Ascending aorta (tissue), 2 donors: ENCODE measurements around the gene MRNIP. TPM values are rescaled to one million over a fixed set of nuclear protein-coding genes. Genes with fewer than 3 reads are reported as not detected.

Experiments
- DNase-seq, 2 donors: peaks; one replicate each; pipeline ENCODE4 v3.0.0-alpha.2; 2019; ENCODE audit warnings: low spot score in 2 of 2
- H3K27ac ChIP-seq, 2 donors: fragments of 200-600 bp; sonication (generic); one replicate each; pipeline ENCODE4 v1.5.1; 2016 to 2017; ENCODE audit warnings: mild to moderate bottlenecking in 1 of 2
- H3K27me3 ChIP-seq: fragments of 200-600 bp; sonication (generic); one replicate; pipeline ENCODE4 v1.5.1; 2017
- H3K36me3 ChIP-seq, 2 donors: fragments of 200-600 bp; sonication (generic); one replicate each; pipeline ENCODE4 v1.5.1; 2016
- H3K4me1 ChIP-seq, 2 donors: fragments of 200-600 bp; sonication (generic); one replicate each; pipeline ENCODE4 v1.5.1; 2016 to 2017; ENCODE audit warnings: mild to moderate bottlenecking in 1 of 2
- H3K4me3 ChIP-seq, 2 donors: fragments of 200-600 bp; sonication (generic); one replicate each; pipeline ENCODE4 v1.5.1; 2016 to 2017; ENCODE audit warnings: mild to moderate bottlenecking in 1 of 2
- H3K9me3 ChIP-seq, 2 donors: fragments of 200-600 bp; sonication (generic); one replicate each; pipeline ENCODE4 v1.5.1; 2016
- CTCF ChIP-seq, 3 experiments: fragments of 200-600 bp in 2 of 3; fragments of 450-650 bp in 1 of 3; sonication (generic) in 2 of 3; IDR thresholded peaks; one replicate each; pipeline ENCODE4 v1.5.1; 2016 to 2019; ENCODE audit warnings: antibody characterized with exemption in 3 of 3, mild to moderate bottlenecking in 1 of 3, moderate library complexity in 1 of 3
- intact Hi-C: fragments of 100-400 bp; cut with DNase I; formaldehyde crosslinking; loops from one replicate; pipeline ENCODE4 v1.15.1; 2023
- total RNA-seq: library from RNA; depleted of rRNA; stranded (reverse); fragments of >200 nt; gene quantifications from one replicate; pipeline ENCODE4 v1.1.0, GENCODE V29; 2016

MRNIP gene
- total RNA-seq, 1 donor from 2014 or later, result 17.3 TPM

- Histone ChIP-seq H3K4me1 (peaks cover 0 to 10% of the 10 kb centered on the region in 2 donors), H3K36me3 (peaks cover 93 to 96% of the 10 kb centered on the region in 2 donors), H3K9me3 (no peaks in the 10 kb centered on the region), H3K4me3 (no peak overlapping the region), H3K27me3 (no peaks in the 10 kb centered on the region), H3K27ac (no peak overlapping the region)
- intact Hi-C loops, result no loop called here
- no peak for TF ChIP-seq CTCF (IDR thresholded peaks at IDR 0.05)
- no peak for DNase-seq
These were observed 28.7 kb downstream of the MRNIP start for GRCh38 chr5:179829732-179830435.

GRCh38 chr5:179828756-179829421 is 29.7 kb downstream of the MRNIP start:
- no peaks in the 10 kb centered on the region for H3K27me3 ChIP-seq
- intact Hi-C loops, result no loop called here
- peaks cover 100% of the 10 kb centered on the region in 2 donors for H3K36me3 ChIP-seq
- H3K9me3 ChIP-seq, result no peaks in the 10 kb centered on the region
- H3K4me3 ChIP-seq, result no peak overlapping the region
- no peak for TF ChIP-seq CTCF (IDR thresholded peaks at IDR 0.05)
- DNase-seq, result no peak
- peaks cover 3 to 19% of the 10 kb centered on the region in 2 donors for H3K4me1 ChIP-seq
- peak overlapping the region in 1 of 2 donors; percentile 42 for H3K27ac ChIP-seq

GRCh38 chr5:179827680-179828079 is 30.9 kb downstream of the MRNIP start:
- intact Hi-C loops, result no loop called here
- no peak overlapping the region for H3K4me3 ChIP-seq
- H3K4me1 ChIP-seq, result peaks cover 12 to 28% of the 10 kb centered on the region in 2 donors
- no peaks in the 10 kb centered on the region for H3K9me3 ChIP-seq
- H3K27ac ChIP-seq, result peak overlapping the region; percentile 7 to 66
- H3K36me3 ChIP-seq, result peaks cover 96 to 100% of the 10 kb centered on the region in 2 donors
- H3K27me3 ChIP-seq, result no peaks in the 10 kb centered on the region
- no peak for DNase-seq
- TF ChIP-seq CTCF (IDR thresholded peaks at IDR 0.05), result no peak

- H3K4me1 ChIP-seq, result peaks cover 18 to 36% of the 10 kb centered on the region in 2 donors
- no peak overlapping the region for H3K4me3 ChIP-seq
- DNase-seq, result no peak
- H3K36me3 ChIP-seq, result peaks cover 81 to 84% of the 10 kb centered on the region in 2 donors
- no peak for TF ChIP-seq CTCF (IDR thresholded peaks at IDR 0.05)
- no peaks in the 10 kb centered on the region for H3K27me3 ChIP-seq
- intact Hi-C loops, result no loop called here
- H3K9me3 ChIP-seq, result no peaks in the 10 kb centered on the region
- no peak overlapping the region for H3K27ac ChIP-seq
These were observed 32.9 kb downstream of the MRNIP start for GRCh38 chr5:179825655-179826182.

GRCh38 chr5:179824745-179825112 is 33.9 kb downstream of the MRNIP start:
- Histone ChIP-seq H3K27ac (no peak overlapping the region), H3K36me3 (peaks cover 71 to 74% of the 10 kb centered on the region in 2 donors), H3K9me3 (no peaks in the 10 kb centered on the region), H3K4me3 (peak overlapping the region in 1 of 2 donors; percentile 19), H3K4me1 (peaks cover 24 to 38% of the 10 kb centered on the region in 2 donors), H3K27me3 (no peaks in the 10 kb centered on the region)
- TF ChIP-seq CTCF (IDR thresholded peaks at IDR 0.05), result no peak
- DNase-seq, result no peak
- intact Hi-C loops, result loop anchor here (5.0 kb wide), 1 partner anchor 33 kb away; the partner anchor contains the start of gene MRNIP
